HG03354 (cell line): ENCODE measurements around the gene KLF15.
"Not testable (repeated sequence)": the region's sequence is repeated elsewhere in the genome, so short reads cannot be mapped to it uniquely, and the experiment has no call there.

Source experiments
- ATAC-seq: cut with Tn5 transposase; IDR thresholded peaks from one replicate; pipeline ENCODE4 v1.9.1; 2021; ENCODE audit warnings: mild to moderate bottlenecking; ENCODE audit not compliant: unreplicated experiment, poor library complexity, severe bottlenecking

KLF15 gene

GRCh38 chr3:126331812-126332336, 25.3 kb downstream of the KLF15 start:
- ATAC-seq, result not testable (repeated sequence)

GRCh38 chr3:126329927-126330725, 27.1 kb downstream of the KLF15 start:
- no peak for ATAC-seq

- ATAC-seq, result no peak
Observed at GRCh38 chr3:126326629-126327028, 30.6 kb downstream of the KLF15 start.

- no peak for ATAC-seq
Observed at GRCh38 chr3:126322181-126322967, 34.8 kb downstream of the KLF15 start.

GRCh38 chr3:126321490-126321889, 35.7 kb downstream of the KLF15 start:
- no peak for ATAC-seq

GRCh38 chr3:126320517-126321293, 36.5 kb downstream of the KLF15 start:
- ATAC-seq, result no peak

GRCh38 chr3:126319701-126320295, 37.4 kb downstream of the KLF15 start:
- no peak for ATAC-seq

GRCh38 chr3:126317029-126317996, 39.9 kb downstream of the KLF15 start:
- no peak for ATAC-seq

- ATAC-seq, result no peak
Observed at GRCh38 chr3:126316501-126316939, 40.7 kb downstream of the KLF15 start.

- no peak for ATAC-seq
Observed at GRCh38 chr3:126316031-126316461, 41.2 kb downstream of the KLF15 start.

- ATAC-seq, result no peak
Observed at GRCh38 chr3:126314790-126315658, 42.2 kb downstream of the KLF15 start.

- ATAC-seq, result no peak
Observed at GRCh38 chr3:126314305-126314789, 42.9 kb downstream of the KLF15 start.

- ATAC-seq, result no peak
Observed at GRCh38 chr3:126313580-126314304, 43.5 kb downstream of the KLF15 start.

- ATAC-seq, result no peak
Observed at GRCh38 chr3:126313166-126313565, 44.0 kb downstream of the KLF15 start.

- no peak for ATAC-seq
Observed at GRCh38 chr3:126312341-126312740, 44.9 kb downstream of the KLF15 start.

- ATAC-seq, result no peak
Observed at GRCh38 chr3:126311338-126311978, 45.8 kb downstream of the KLF15 start.
